HepG2 (cell line): ENCODE results near the gene MORN1. TPM values are rescaled to one million over a fixed set of nuclear protein-coding genes. Genes with fewer than 3 reads are reported as not detected.
A peak's percentile ranks its signal among the peaks of the same experiment; 100 is the strongest.

Experiments used
- BRF2 ChIP-seq: sonication (generic); formaldehyde crosslinking; IDR thresholded peaks from 2 replicates; pipeline ENCODE4 v1.8.1; 2022; ENCODE audit warnings: mild to moderate bottlenecking, missing genetic modification reagents
- CC2D1A ChIP-seq: sonication (generic); formaldehyde crosslinking; IDR thresholded peaks from 2 replicates; pipeline ENCODE4 v1.8.1; 2023; ENCODE audit warnings: mild to moderate bottlenecking, missing genetic modification reagents
- DZIP1 ChIP-seq: sonication (generic); formaldehyde crosslinking; IDR thresholded peaks from 2 replicates; pipeline ENCODE4 v1.5.0; 2020; ENCODE audit warnings: mild to moderate bottlenecking, missing genetic modification reagents
- EEA1 ChIP-seq: sonication (generic); formaldehyde crosslinking; IDR thresholded peaks from 2 replicates; pipeline ENCODE4 v1.5.1; 2020; ENCODE audit warnings: mild to moderate bottlenecking, missing genetic modification reagents, borderline replicate concordance
- FOXC1 ChIP-seq: sonication (generic); formaldehyde crosslinking; IDR thresholded peaks from 2 replicates; pipeline ENCODE4 v1.8.0; 2022; ENCODE audit warnings: mild to moderate bottlenecking, missing genetic modification reagents, borderline replicate concordance
- HNRNPL ChIP-seq: fragments of 200-400 bp; formaldehyde crosslinking; IDR thresholded peaks from 2 replicates; pipeline ENCODE4 v1.6.1; 2017; ENCODE audit warnings: mild to moderate bottlenecking, low read depth, low read length
- ISL2 ChIP-seq: sonication (generic); formaldehyde crosslinking; IDR thresholded peaks from 2 replicates; pipeline ENCODE4 v1.5.0; 2020; ENCODE audit warnings: missing genetic modification reagents
- MLX ChIP-seq: IDR thresholded peaks from 2 replicates; pipeline ENCODE4 v1.6.1; 2016
- NFYB ChIP-seq: sonication (generic); formaldehyde crosslinking; IDR thresholded peaks from 2 replicates; pipeline ENCODE4 v1.4.0; 2020; ENCODE audit warnings: missing genetic modification reagents
- PRDM15 ChIP-seq: sonication (generic); formaldehyde crosslinking; IDR thresholded peaks from 2 replicates; pipeline ENCODE4 v1.4.0; 2020; ENCODE audit warnings: missing genetic modification reagents
- RORA ChIP-seq: sonication (generic); formaldehyde crosslinking; IDR thresholded peaks from 2 replicates; pipeline ENCODE4 v1.5.0; 2020; ENCODE audit warnings: mild to moderate bottlenecking, missing genetic modification reagents, moderate library complexity
- SMC3 ChIP-seq: IDR thresholded peaks from 2 replicates; pipeline ENCODE4 v1.6.1; 2011; ENCODE audit warnings: low read length, improper control_type of control experiment
- SNAPC5 ChIP-seq: sonication (generic); formaldehyde crosslinking; IDR thresholded peaks from 2 replicates; pipeline ENCODE4 v1.8.1; 2023; ENCODE audit warnings: mild to moderate bottlenecking, missing genetic modification reagents, borderline replicate concordance
- STAG1 ChIP-seq: sonication (generic); formaldehyde crosslinking; IDR thresholded peaks from 2 replicates; pipeline ENCODE4 v1.4.0; 2020; ENCODE audit warnings: missing genetic modification reagents
- ZBTB34 ChIP-seq: sonication (generic); formaldehyde crosslinking; IDR thresholded peaks from 2 replicates; pipeline ENCODE4 v1.8.0; 2022; ENCODE audit warnings: mild to moderate bottlenecking, missing genetic modification reagents
- ZBTB42 ChIP-seq: sonication (generic); formaldehyde crosslinking; IDR thresholded peaks from 2 replicates; pipeline ENCODE4 v1.5.0; 2020; ENCODE audit warnings: mild to moderate bottlenecking, missing genetic modification reagents
- ZNF414 ChIP-seq: sonication (generic); formaldehyde crosslinking; IDR thresholded peaks from 2 replicates; pipeline ENCODE4 v1.5.0; 2020; ENCODE audit warnings: missing genetic modification reagents
- ZNF446 ChIP-seq: sonication (generic); formaldehyde crosslinking; IDR thresholded peaks from 2 replicates; pipeline ENCODE4 v1.5.0; 2020; ENCODE audit warnings: mild to moderate bottlenecking, missing genetic modification reagents
- ZNF670 ChIP-seq: sonication (generic); formaldehyde crosslinking; IDR thresholded peaks from 2 replicates; pipeline ENCODE4 v1.8.0; 2022; ENCODE audit warnings: mild to moderate bottlenecking, missing genetic modification reagents, borderline replicate concordance
- polyA plus RNA-seq, 8 experiments: library from polyadenylated mRNA; depleted of rRNA in 3 of 8; stranded (reverse) in 7 of 8; unstranded in 1 of 8; fragments of >200 nt; fragmentation: Illumina TruSeq in 4 of 8; extraction: Trizol in 4 of 8; gene quantifications; 2 replicates each; pipeline versions ENCODE4 v1.2.1 to v1.2.3, GENCODE V29; 2011 to 2016; ENCODE audit warnings: low read depth in 4 of 8, missing spikeins in 1 of 8, mixed read lengths in 1 of 8; ENCODE audit not compliant: insufficient read depth in 1 of 8
- total RNA-seq, 5 experiments: library from RNA; depleted of rRNA; stranded (reverse); fragments of >200 nt; fragmentation: Illumina TruSeq; extraction: Trizol; gene quantifications; 2 replicates each; pipeline ENCODE4 v1.2.3, GENCODE V29; 2016; ENCODE audit warnings: low read depth in 1 of 5

The MORN1 gene
- total and polyA plus RNA-seq, 2 of the 13 experiments (the other 11 are each of a cell fraction or from before 2014, with no cell fraction given): 3.1 to 6.5 TPM

- TF ChIP-seq DZIP1 (CRISPR knock-in tag) (no peak), BRF2 (CRISPR knock-in tag) (no peak), EEA1 (CRISPR knock-in tag) (no peak), ISL2 (CRISPR knock-in tag) (no peak), PRDM15 (no peak), NFYB (CRISPR knock-in tag) (no peak), RORA (CRISPR knock-in tag) (no peak), MLX (CRISPR knock-in tag) (no peak), CC2D1A (CRISPR knock-in tag) (no peak), ZBTB42 (no peak), HNRNPL (peak; percentile 92), ZBTB34 (CRISPR knock-in tag) (no peak), FOXC1 (CRISPR knock-in tag) (no peak), ZNF670 (CRISPR knock-in tag) (no peak), SMC3 (no peak), ZNF446 (CRISPR knock-in tag) (no peak), ZNF414 (CRISPR knock-in tag) (no peak), SNAPC5 (CRISPR knock-in tag) (no peak), STAG1 (CRISPR knock-in tag) (peak; percentile 61)
Measured at GRCh38 chr1:2382621-2383361, 8.6 kb downstream of the MORN1 start (continued).
